Colonic mucosa (tissue), 4 donors: Measurements from ENCODE around the gene CLDN15. TPM values are rescaled to one million over a fixed set of nuclear protein-coding genes. Genes with fewer than 3 reads are reported as not detected.

Experiments used
- DNase-seq: peaks from one replicate; pipeline ENCODE4 v3.0.0-alpha.2; 2020
- H3K27ac ChIP-seq: fragments of 200-600 bp; one replicate; pipeline ENCODE4 v1.8.0; 2021
- H3K27me3 ChIP-seq: fragments of 200-600 bp; one replicate; pipeline ENCODE4 v1.8.0; 2021
- H3K36me3 ChIP-seq: fragments of 200-600 bp; one replicate; pipeline ENCODE4 v1.8.0; 2021
- H3K4me1 ChIP-seq: fragments of 200-600 bp; one replicate; pipeline ENCODE4 v1.8.0; 2021; ENCODE audit warnings: mild to moderate bottlenecking
- H3K4me3 ChIP-seq: fragments of 200-600 bp; one replicate; pipeline ENCODE4 v1.8.0; 2021
- H3K9ac ChIP-seq, 2 donors: one replicate each; pipeline ENCODE4 v1.7.0; 2013; ENCODE audit warnings: control low read depth in 2 of 2, low read depth in 2 of 2, low read length in 2 of 2
- H3K9me3 ChIP-seq: fragments of 200-600 bp; one replicate; pipeline ENCODE4 v1.8.0; 2021
- intact Hi-C: fragments of 100-400 bp; cut with DNase I; formaldehyde crosslinking; loops from one replicate; pipeline ENCODE4 v1.14.1; 2022
- total RNA-seq, 2 donors: library from RNA; stranded (reverse); fragmentation: NEBNext Ultra II Directional in 1 of 2; extraction: Animal tissue kit (Norgen Biotek cat#: 25700) in 1 of 2; gene quantifications; one replicate each; pipeline ENCODE4 v1.2.1, GENCODE V29; 2021
- TF ChIP-seq, protein P1 (sequence below): fragments of 200-600 bp; IDR thresholded peaks from one replicate; pipeline ENCODE4 v1.8.0; 2022; ENCODE audit warnings: antibody characterized with exemption, mild to moderate bottlenecking
- donor health status: healthy.
- donor health status: DM: no; HTN: no; CAD: no.
- donor health status: DM: no; HTN: no; CAD: no.

The CLDN15 gene
- total RNA-seq, 2 donors from 2014 or later = 32.2 to 49.5 TPM

DNA sequence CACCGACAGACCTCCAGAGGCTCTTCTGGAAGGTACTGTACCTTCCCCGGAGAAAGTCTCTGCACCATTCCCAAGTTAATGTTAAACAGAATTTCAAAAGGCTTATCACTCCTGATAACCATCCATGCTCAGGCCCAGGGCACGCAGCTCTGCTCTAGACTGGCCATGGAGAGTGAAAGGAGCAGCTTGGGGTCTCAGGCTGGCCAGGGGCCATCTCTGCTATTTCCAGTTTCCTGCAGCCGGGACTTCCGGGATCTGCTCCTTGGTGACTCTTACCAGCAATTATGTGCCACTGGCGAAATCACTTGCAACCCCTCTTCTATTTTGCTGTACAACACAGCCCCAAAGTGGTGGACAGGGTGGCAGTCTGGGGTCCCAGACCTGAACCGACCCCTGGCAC, 6.0 kb downstream of the CLDN15 start:
- no peaks in the 10 kb centered on the region for H3K9me3 ChIP-seq
- peak; percentile 55 for DNase-seq
- H3K36me3 ChIP-seq = no peaks in the 10 kb centered on the region
- H3K9ac ChIP-seq = peak overlapping the region; percentile 63 to 79
- peak overlapping the region; percentile 29 for H3K4me3 ChIP-seq
- TF ChIP-seq, protein P1, sequence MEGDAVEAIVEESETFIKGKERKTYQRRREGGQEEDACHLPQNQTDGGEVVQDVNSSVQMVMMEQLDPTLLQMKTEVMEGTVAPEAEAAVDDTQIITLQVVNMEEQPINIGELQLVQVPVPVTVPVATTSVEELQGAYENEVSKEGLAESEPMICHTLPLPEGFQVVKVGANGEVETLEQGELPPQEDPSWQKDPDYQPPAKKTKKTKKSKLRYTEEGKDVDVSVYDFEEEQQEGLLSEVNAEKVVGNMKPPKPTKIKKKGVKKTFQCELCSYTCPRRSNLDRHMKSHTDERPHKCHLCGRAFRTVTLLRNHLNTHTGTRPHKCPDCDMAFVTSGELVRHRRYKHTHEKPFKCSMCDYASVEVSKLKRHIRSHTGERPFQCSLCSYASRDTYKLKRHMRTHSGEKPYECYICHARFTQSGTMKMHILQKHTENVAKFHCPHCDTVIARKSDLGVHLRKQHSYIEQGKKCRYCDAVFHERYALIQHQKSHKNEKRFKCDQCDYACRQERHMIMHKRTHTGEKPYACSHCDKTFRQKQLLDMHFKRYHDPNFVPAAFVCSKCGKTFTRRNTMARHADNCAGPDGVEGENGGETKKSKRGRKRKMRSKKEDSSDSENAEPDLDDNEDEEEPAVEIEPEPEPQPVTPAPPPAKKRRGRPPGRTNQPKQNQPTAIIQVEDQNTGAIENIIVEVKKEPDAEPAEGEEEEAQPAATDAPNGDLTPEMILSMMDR = no peak
- H3K4me1 ChIP-seq = no peaks in the 10 kb centered on the region
- H3K27me3 ChIP-seq = no peaks in the 10 kb centered on the region
- H3K27ac ChIP-seq = peak overlapping the region; percentile 68
- intact Hi-C loops = no loop called here

DNA sequence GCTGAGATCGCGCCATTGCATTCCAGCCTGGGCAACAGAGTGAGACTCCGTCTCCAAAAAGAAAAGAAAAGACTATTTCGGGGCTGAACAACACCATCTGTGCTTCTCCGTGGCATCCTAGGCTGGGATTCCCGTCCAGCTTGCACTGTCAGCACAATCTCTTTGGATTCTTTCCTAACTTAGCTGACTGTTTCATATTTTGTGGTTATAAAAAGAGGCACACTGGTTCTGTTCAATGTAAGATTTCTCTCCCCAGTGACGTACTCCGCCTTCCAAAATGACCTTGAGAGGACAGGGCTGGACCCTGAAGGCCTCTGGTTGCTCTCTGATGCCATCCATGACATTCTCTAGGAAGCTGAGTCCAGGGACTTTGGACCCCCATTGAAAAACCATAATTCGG, 10.9 kb downstream of the CLDN15 start:
- Histone ChIP-seq H3K9ac (no peak overlapping the region), H3K27ac (no peak overlapping the region), H3K36me3 (peaks cover 11% of the 10 kb centered on the region), H3K9me3 (no peaks in the 10 kb centered on the region), H3K4me3 (no peak overlapping the region), H3K4me1 (no peaks in the 10 kb centered on the region), H3K27me3 (no peaks in the 10 kb centered on the region)
- intact Hi-C loops = no loop called here
- TF ChIP-seq, protein P1 = no peak
- no peak for DNase-seq

DNA sequence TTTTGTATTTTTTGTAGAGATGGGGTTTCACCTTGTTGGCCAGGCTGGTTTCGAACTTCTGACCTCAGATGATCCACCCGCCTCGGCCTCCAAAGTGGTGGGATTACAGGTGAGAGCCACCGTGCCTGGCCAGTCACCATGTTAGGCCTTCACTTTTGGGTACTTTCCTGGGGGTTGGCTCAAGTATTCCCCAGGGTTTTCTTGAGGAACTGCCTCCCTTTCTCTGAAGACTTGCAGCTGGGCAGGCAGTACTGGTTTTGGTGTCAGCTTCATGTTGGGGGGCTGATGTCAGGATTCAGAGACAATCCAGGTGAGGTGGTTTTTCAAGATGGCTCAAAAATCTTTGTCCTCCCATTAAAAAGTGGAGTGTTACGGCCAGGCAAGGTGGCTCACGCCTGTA, 12.0 kb downstream of the CLDN15 start:
- intact Hi-C loops = no loop called here
- TF ChIP-seq, protein P1 = no peak
- Histone ChIP-seq H3K27ac (no peak overlapping the region), H3K36me3 (peaks cover 11% of the 10 kb centered on the region), H3K4me3 (no peak overlapping the region), H3K27me3 (no peaks in the 10 kb centered on the region), H3K9ac (no peak overlapping the region), H3K4me1 (no peaks in the 10 kb centered on the region), H3K9me3 (no peaks in the 10 kb centered on the region)
- no peak for DNase-seq

DNA sequence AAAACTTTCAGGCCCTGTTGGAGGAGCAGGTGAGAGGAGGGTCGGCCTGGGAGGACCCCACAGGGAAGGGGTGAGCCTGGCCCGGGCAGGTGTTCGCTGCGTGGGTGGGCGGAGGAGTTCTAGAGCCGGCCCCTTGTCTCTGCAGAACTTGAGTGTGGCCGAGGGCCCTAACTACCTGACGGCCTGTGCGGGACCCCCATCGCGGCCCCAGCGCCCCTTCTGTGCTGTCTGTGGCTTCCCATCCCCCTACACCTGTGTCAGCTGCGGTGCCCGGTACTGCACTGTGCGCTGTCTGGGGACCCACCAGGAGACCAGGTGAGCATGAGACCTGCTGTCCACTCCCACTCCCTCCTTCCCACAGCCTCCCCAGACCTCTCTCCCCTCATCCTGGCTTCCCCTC, 14.1 kb downstream of the CLDN15 start:
- Histone ChIP-seq H3K27ac (no peak overlapping the region), H3K4me1 (no peaks in the 10 kb centered on the region), H3K9ac (no peak overlapping the region), H3K4me3 (no peak overlapping the region), H3K36me3 (peaks cover 11% of the 10 kb centered on the region), H3K9me3 (no peaks in the 10 kb centered on the region), H3K27me3 (no peaks in the 10 kb centered on the region)
- DNase-seq = no peak
- TF ChIP-seq, protein P1 = no peak
- intact Hi-C loops = no loop called here

DNA sequence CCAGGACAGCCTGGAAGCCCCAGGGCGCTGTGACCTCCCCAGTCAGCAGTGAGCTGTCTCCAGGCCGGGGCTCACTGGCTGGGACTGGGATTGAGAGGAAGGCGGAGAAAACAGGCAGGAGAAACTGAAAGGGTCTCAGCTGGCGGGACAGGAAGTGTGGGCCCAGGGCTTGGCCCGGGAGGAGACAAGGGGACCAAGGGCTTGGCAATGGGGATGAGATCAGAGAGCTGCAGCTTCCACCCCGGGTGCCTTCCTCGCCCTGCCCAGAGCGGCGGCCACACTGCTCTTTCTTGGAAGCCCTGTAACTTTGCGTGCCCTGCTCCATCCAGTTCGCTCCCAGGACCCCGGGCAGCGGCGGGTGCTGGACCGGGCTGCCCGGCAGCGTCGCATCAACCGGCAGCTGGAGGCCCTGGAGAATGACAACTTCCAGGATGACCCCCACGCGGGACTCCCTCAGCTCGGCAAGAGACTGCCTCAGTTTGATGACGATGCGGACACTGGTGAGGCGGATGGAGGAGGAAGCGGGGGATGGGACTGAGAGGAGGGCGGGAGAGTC, 15.2 kb downstream of the CLDN15 start:
- Histone ChIP-seq H3K4me1 (no peaks in the 10 kb centered on the region), H3K9me3 (no peaks in the 10 kb centered on the region), H3K4me3 (no peak overlapping the region), H3K27ac (no peak overlapping the region), H3K9ac (no peak overlapping the region), H3K27me3 (no peaks in the 10 kb centered on the region), H3K36me3 (peaks cover 11% of the 10 kb centered on the region)
- no peak for DNase-seq
- intact Hi-C loops = no loop called here
- TF ChIP-seq, protein P1 = no peak
